ENCODE data around the gene ZCCHC4. TPM values are rescaled to one million over a fixed set of nuclear protein-coding genes. Genes with fewer than 3 reads are reported as not detected.

The ZCCHC4 gene
- polyA plus RNA-seq, 1 of the 3 experiments (the other 2 are of a cell fraction) = 4.8 TPM

DNA sequence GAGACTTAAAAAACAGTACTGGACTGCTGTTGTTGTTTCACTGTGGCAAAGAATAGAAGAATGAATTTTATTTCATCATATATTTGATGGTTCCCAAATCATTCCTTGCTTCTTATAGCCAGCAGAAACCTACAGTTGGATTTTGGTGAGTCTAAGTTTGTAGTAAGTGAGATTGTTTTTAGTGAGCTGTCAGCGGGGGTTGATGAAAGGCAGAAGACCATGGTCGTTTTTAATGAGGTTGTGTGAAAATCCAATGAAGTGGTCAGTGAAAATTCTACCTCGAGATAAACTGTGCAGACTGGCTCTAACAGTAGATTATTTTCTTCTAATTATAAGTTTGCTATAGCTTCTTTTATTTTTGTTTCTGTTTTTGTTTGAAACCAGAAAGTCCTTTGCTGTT is 100.7 kb downstream of the ZCCHC4 start:
- WGBS (ENCODE audit: low lambda C conversion rate) = 70% methylated on average over 3 of the region's 3 CpGs

DNA sequence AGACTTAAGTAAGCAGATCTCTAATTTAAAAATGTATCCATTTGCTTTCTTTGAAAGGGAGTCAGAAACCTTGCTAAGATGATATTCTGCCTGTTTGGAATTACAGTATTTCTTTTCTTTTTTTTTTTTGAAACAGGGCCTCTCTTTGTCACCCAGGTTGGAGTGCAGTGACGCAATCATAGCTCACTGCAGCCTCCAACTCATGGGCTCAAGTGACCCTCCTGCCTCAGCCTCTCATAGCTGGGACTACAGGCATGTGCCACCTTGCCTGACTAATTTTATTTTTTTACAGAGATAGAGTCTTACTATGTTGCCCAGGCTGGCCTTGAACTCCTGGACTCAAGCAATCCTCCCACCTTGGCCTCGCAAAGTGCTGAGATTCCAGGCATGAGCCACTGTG is 104.4 kb downstream of the ZCCHC4 start:
- Histone ChIP-seq H3K9ac (no peak overlapping the region), H3K36me3 (replicated peaks in 1 of 2; ENCODE audit: control insufficient read depth in 1 of 2, insufficient read depth in 2 of 2, low read length in 1 of 2) (peaks cover 65 to 68% of the 10 kb centered on the region in 2 experiments), H4K20me1 (ENCODE audit: insufficient read depth) (no peaks in the 10 kb centered on the region), H3K4me1 (ENCODE audit: control insufficient read depth in 1 of 2, insufficient read depth in 2 of 2, low read depth in 1 of 2, low read length in 1 of 2) (no peaks in the 10 kb centered on the region), H2AFZ (ENCODE audit: low read depth) (no peak overlapping the region), H3F3A (replicated peaks; ENCODE audit: insufficient read depth) (no peaks in the 10 kb centered on the region), H3K27me3 (ENCODE audit: insufficient read depth) (no peaks in the 10 kb centered on the region), H3K9me3 (no peaks in the 10 kb centered on the region), H3K27ac (ENCODE audit: low read depth in 2 of 2, low read length in 1 of 2) (no peak overlapping the region), H3K4me3 (ENCODE audit: low read depth in 2 of 2, low read length in 1 of 2) (no peak overlapping the region), H3K79me2 (ENCODE audit: insufficient read depth) (no peaks in the 10 kb centered on the region), H3K9me2 (no peaks in the 10 kb centered on the region), H3K4me2 (no peak overlapping the region)
- no peak for DNase-seq
- TF ChIP-seq SMC3 (IDR thresholded peaks at IDR 0.05; ENCODE audit: low read depth, low read length) (no peak), MEF2A (IDR thresholded peaks at IDR 0.05; ENCODE audit: borderline replicate concordance, low read depth) (no peak), FOXM1 (IDR thresholded peaks at IDR 0.05; ENCODE audit: low read depth) (no peak), GABPA (IDR thresholded peaks at IDR 0.05; ENCODE audit: low read depth) (no peak), SIN3A (IDR thresholded peaks at IDR 0.05; ENCODE audit: borderline replicate concordance, low read depth, low read length) (no peak), YY1 (IDR thresholded peaks at IDR 0.05; ENCODE audit: low read depth) (no peak), TCF12 (IDR thresholded peaks at IDR 0.05) (no peak), RCOR1 (IDR thresholded peaks at IDR 0.05; ENCODE audit: low read length) (no peak), MXI1 (IDR thresholded peaks at IDR 0.05; ENCODE audit: low read depth, low read length) (no peak), NFIC (IDR thresholded peaks at IDR 0.05; ENCODE audit: borderline replicate concordance) (no peak), TAF1 (IDR thresholded peaks at IDR 0.05; ENCODE audit: borderline replicate concordance, low read depth, low read length) (no peak)
- TF ChIP-seq, protein P1, sequence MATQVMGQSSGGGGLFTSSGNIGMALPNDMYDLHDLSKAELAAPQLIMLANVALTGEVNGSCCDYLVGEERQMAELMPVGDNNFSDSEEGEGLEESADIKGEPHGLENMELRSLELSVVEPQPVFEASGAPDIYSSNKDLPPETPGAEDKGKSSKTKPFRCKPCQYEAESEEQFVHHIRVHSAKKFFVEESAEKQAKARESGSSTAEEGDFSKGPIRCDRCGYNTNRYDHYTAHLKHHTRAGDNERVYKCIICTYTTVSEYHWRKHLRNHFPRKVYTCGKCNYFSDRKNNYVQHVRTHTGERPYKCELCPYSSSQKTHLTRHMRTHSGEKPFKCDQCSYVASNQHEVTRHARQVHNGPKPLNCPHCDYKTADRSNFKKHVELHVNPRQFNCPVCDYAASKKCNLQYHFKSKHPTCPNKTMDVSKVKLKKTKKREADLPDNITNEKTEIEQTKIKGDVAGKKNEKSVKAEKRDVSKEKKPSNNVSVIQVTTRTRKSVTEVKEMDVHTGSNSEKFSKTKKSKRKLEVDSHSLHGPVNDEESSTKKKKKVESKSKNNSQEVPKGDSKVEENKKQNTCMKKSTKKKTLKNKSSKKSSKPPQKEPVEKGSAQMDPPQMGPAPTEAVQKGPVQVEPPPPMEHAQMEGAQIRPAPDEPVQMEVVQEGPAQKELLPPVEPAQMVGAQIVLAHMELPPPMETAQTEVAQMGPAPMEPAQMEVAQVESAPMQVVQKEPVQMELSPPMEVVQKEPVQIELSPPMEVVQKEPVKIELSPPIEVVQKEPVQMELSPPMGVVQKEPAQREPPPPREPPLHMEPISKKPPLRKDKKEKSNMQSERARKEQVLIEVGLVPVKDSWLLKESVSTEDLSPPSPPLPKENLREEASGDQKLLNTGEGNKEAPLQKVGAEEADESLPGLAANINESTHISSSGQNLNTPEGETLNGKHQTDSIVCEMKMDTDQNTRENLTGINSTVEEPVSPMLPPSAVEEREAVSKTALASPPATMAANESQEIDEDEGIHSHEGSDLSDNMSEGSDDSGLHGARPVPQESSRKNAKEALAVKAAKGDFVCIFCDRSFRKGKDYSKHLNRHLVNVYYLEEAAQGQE (IDR thresholded peaks at IDR 0.05; ENCODE audit: low read depth, low read length) = no peak
- TF ChIP-seq, protein P2, sequence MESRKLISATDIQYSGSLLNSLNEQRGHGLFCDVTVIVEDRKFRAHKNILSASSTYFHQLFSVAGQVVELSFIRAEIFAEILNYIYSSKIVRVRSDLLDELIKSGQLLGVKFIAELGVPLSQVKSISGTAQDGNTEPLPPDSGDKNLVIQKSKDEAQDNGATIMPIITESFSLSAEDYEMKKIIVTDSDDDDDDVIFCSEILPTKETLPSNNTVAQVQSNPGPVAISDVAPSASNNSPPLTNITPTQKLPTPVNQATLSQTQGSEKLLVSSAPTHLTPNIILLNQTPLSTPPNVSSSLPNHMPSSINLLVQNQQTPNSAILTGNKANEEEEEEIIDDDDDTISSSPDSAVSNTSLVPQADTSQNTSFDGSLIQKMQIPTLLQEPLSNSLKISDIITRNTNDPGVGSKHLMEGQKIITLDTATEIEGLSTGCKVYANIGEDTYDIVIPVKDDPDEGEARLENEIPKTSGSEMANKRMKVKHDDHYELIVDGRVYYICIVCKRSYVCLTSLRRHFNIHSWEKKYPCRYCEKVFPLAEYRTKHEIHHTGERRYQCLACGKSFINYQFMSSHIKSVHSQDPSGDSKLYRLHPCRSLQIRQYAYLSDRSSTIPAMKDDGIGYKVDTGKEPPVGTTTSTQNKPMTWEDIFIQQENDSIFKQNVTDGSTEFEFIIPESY (IDR thresholded peaks at IDR 0.05; ENCODE audit: borderline replicate concordance, low read depth) = no peak
- TF ChIP-seq, protein P3, sequence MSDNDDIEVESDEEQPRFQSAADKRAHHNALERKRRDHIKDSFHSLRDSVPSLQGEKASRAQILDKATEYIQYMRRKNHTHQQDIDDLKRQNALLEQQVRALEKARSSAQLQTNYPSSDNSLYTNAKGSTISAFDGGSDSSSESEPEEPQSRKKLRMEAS (IDR thresholded peaks at IDR 0.05; ENCODE audit: low read depth) = no peak
- TF ChIP-seq, protein P4, sequence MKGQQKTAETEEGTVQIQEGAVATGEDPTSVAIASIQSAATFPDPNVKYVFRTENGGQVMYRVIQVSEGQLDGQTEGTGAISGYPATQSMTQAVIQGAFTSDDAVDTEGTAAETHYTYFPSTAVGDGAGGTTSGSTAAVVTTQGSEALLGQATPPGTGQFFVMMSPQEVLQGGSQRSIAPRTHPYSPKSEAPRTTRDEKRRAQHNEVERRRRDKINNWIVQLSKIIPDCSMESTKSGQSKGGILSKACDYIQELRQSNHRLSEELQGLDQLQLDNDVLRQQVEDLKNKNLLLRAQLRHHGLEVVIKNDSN (IDR thresholded peaks at IDR 0.05; ENCODE audit: borderline replicate concordance, low read depth) = no peak
- TF ChIP-seq, protein P5, sequence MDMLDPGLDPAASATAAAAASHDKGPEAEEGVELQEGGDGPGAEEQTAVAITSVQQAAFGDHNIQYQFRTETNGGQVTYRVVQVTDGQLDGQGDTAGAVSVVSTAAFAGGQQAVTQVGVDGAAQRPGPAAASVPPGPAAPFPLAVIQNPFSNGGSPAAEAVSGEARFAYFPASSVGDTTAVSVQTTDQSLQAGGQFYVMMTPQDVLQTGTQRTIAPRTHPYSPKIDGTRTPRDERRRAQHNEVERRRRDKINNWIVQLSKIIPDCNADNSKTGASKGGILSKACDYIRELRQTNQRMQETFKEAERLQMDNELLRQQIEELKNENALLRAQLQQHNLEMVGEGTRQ (IDR thresholded peaks at IDR 0.05; ENCODE audit: borderline replicate concordance, low read depth, low read length) = no peak
- ChIA-PET POLR2A (no interaction called here), CTCF (interaction anchor here (1.2 kb wide), 1 partner anchor 9 kb away, joined by 4 read pairs; no protein-coding TSS in a partner anchor)
- 98% methylated on average over 2 of the region's 2 CpGs for WGBS (ENCODE audit: low lambda C conversion rate)

More for the DNA sequence above, 100.7 kb downstream of the ZCCHC4 start:
- DNase-seq = no peak
- no peaks in the 10 kb centered on the region for H4K20me1 ChIP-seq (ENCODE audit: insufficient read depth)
- ChIA-PET POLR2A (no interaction called here), CTCF (interaction anchor here (1.3 to 2.6 kb wide), 2 partner anchors 20 to 27 kb away, joined by 4 to 10 read pairs; no protein-coding TSS in a partner anchor)
- no peaks in the 10 kb centered on the region for H3K79me2 ChIP-seq (ENCODE audit: insufficient read depth)
- H3K4me1 ChIP-seq (ENCODE audit: control insufficient read depth in 1 of 2, insufficient read depth in 2 of 2, low read depth in 1 of 2, low read length in 1 of 2) = no peaks in the 10 kb centered on the region
- no peaks in the 10 kb centered on the region for H3K27me3 ChIP-seq (ENCODE audit: insufficient read depth)
- H3K9ac ChIP-seq = no peak overlapping the region
- no peak overlapping the region for H3K27ac ChIP-seq (ENCODE audit: low read depth in 2 of 2, low read length in 1 of 2)
- no peaks in the 10 kb centered on the region for H3F3A ChIP-seq (replicated peaks; ENCODE audit: insufficient read depth)
- no peaks in the 10 kb centered on the region for H3K9me2 ChIP-seq
- H2AFZ ChIP-seq (ENCODE audit: low read depth) = no peak overlapping the region
- H3K36me3 ChIP-seq (replicated peaks in 1 of 2; ENCODE audit: control insufficient read depth in 1 of 2, insufficient read depth in 2 of 2, low read length in 1 of 2) = peaks cover 79 to 91% of the 10 kb centered on the region in 2 experiments
- no peaks in the 10 kb centered on the region for H3K9me3 ChIP-seq
- no peak overlapping the region for H3K4me3 ChIP-seq (ENCODE audit: low read depth in 2 of 2, low read length in 1 of 2)
- no peak overlapping the region for H3K4me2 ChIP-seq
- TF ChIP-seq JUND (IDR thresholded peaks at IDR 0.05) = no peak
- no peak for TF ChIP-seq ELF1 (IDR thresholded peaks at IDR 0.05)
- no peak for TF ChIP-seq RAD21 (IDR thresholded peaks at IDR 0.05; ENCODE audit: low read length)
